Panc1 (cell line): Measurements from ENCODE around the gene KLHL35.

Source experiments
- CTCF ChIP-seq: fragments of 450-650 bp; IDR thresholded peaks from 2 replicates; pipeline ENCODE4 v1.5.1; 2017; ENCODE audit warnings: mild to moderate bottlenecking
- POLR2AphosphoS5 ChIP-seq: IDR thresholded peaks from 2 replicates; pipeline ENCODE4 v1.6.1; 2012; ENCODE audit warnings: mild to moderate bottlenecking, low read depth, low read length, moderate library complexity
- SIN3A ChIP-seq: IDR thresholded peaks from 2 replicates; pipeline ENCODE4 v1.6.1; 2012; ENCODE audit warnings: low read depth, mild to moderate bottlenecking, low read length, moderate library complexity, borderline replicate concordance; ENCODE audit not compliant: insufficient read depth
- TF ChIP-seq, protein P1 (sequence below), 2 experiments: IDR thresholded peaks; 2 replicates each; pipeline ENCODE4 v1.6.1; 2011 to 2012; ENCODE audit warnings: low read depth in 2 of 2, control low read depth in 1 of 2, low read length in 1 of 2, mild to moderate bottlenecking in 1 of 2, moderate library complexity in 1 of 2; ENCODE audit not compliant: insufficient read depth in 1 of 2

DNA sequence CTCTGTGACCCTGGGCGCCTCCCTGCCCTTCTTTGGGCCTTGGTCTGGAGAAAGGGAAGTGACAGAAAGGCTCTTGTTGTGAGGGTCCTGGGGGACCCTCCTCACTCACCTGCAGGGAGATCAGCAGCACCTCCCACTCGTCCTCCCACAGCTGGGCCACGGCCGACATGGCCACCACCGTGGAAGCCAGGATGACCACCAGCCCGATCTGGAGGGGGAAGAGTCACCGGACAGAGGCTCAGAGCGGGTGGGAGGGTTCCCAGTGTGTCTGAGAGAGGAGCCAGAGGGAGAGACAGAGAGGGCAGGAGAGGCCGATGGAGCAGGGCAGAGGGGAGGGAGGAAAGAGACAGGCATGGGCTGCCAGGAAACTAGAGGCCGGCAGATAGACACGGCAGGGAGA, 16.8 kb upstream of the KLHL35 start:
- no peak for TF ChIP-seq CTCF
- no peak for TF ChIP-seq POLR2AphosphoS5
- TF ChIP-seq SIN3A = no peak
- TF ChIP-seq, protein P1, sequence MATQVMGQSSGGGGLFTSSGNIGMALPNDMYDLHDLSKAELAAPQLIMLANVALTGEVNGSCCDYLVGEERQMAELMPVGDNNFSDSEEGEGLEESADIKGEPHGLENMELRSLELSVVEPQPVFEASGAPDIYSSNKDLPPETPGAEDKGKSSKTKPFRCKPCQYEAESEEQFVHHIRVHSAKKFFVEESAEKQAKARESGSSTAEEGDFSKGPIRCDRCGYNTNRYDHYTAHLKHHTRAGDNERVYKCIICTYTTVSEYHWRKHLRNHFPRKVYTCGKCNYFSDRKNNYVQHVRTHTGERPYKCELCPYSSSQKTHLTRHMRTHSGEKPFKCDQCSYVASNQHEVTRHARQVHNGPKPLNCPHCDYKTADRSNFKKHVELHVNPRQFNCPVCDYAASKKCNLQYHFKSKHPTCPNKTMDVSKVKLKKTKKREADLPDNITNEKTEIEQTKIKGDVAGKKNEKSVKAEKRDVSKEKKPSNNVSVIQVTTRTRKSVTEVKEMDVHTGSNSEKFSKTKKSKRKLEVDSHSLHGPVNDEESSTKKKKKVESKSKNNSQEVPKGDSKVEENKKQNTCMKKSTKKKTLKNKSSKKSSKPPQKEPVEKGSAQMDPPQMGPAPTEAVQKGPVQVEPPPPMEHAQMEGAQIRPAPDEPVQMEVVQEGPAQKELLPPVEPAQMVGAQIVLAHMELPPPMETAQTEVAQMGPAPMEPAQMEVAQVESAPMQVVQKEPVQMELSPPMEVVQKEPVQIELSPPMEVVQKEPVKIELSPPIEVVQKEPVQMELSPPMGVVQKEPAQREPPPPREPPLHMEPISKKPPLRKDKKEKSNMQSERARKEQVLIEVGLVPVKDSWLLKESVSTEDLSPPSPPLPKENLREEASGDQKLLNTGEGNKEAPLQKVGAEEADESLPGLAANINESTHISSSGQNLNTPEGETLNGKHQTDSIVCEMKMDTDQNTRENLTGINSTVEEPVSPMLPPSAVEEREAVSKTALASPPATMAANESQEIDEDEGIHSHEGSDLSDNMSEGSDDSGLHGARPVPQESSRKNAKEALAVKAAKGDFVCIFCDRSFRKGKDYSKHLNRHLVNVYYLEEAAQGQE (IDR thresholded peaks at IDR 0.05; ENCODE audit: insufficient read depth in 1 of 2, low read depth in 2 of 2, low read length in 1 of 2) = no peak
